MM.1S (cell line): ENCODE data around the gene DPP6.

Experiments used
- EZH2 ChIP-seq: fragments of 300-600 bp; sonication (generic); optimal IDR thresholded peaks from 2 replicates; pipeline ENCODE3; 2017; ENCODE audit warnings: low read depth, mild to moderate bottlenecking, antibody characterized with exemption, low read length, mixed read lengths
- TF ChIP-seq, protein P1 (sequence below): fragments of 300-600 bp; sonication (generic); IDR thresholded peaks from 2 replicates; pipeline ENCODE4 v1.5.1; 2016; ENCODE audit warnings: antibody characterized with exemption, low read length, mixed read lengths

GRCh38 chr7:154591544-154591943 is 539.3 kb downstream of the DPP6 start:
- TF ChIP-seq, protein P1, sequence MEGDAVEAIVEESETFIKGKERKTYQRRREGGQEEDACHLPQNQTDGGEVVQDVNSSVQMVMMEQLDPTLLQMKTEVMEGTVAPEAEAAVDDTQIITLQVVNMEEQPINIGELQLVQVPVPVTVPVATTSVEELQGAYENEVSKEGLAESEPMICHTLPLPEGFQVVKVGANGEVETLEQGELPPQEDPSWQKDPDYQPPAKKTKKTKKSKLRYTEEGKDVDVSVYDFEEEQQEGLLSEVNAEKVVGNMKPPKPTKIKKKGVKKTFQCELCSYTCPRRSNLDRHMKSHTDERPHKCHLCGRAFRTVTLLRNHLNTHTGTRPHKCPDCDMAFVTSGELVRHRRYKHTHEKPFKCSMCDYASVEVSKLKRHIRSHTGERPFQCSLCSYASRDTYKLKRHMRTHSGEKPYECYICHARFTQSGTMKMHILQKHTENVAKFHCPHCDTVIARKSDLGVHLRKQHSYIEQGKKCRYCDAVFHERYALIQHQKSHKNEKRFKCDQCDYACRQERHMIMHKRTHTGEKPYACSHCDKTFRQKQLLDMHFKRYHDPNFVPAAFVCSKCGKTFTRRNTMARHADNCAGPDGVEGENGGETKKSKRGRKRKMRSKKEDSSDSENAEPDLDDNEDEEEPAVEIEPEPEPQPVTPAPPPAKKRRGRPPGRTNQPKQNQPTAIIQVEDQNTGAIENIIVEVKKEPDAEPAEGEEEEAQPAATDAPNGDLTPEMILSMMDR, result no peak
- no peak for TF ChIP-seq EZH2
